HG03175 (cell line): ENCODE results near the gene ZNF774.
"Not testable (repeated sequence)": the region's sequence is repeated elsewhere in the genome, so short reads cannot be mapped to it uniquely, and the experiment has no call there.

Experiments
- ATAC-seq: cut with Tn5 transposase; IDR thresholded peaks from one replicate; pipeline ENCODE4 v1.9.1; 2021; ENCODE audit warnings: mild to moderate bottlenecking, moderate library complexity; ENCODE audit not compliant: unreplicated experiment

The ZNF774 gene

GRCh38 chr15:90388462-90389380 is 36.6 kb downstream of the ZNF774 start:
- peak; percentile 43 for ATAC-seq

- no peak for ATAC-seq
These were observed 37.4 kb downstream of the ZNF774 start for GRCh38 chr15:90389513-90389912.

DNA sequence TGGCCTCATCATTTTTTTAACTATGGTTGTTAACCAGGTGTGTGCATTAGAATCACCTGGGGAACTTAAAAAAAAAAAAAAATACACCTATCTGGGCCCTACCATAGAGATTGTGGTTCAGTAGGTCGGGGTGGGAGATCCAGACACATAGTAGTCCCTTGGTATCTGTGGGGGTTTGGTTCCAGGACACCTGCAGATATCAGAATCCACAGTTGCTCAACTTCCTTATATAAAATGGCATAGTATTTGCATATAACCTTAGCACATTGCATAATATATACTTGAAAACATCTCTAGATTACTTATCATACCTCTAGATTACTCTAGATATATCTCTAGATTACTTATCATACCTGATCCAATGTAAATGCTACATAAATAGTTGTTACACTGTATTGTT is 41.0 kb downstream of the ZNF774 start:
- ATAC-seq, result no peak

DNA sequence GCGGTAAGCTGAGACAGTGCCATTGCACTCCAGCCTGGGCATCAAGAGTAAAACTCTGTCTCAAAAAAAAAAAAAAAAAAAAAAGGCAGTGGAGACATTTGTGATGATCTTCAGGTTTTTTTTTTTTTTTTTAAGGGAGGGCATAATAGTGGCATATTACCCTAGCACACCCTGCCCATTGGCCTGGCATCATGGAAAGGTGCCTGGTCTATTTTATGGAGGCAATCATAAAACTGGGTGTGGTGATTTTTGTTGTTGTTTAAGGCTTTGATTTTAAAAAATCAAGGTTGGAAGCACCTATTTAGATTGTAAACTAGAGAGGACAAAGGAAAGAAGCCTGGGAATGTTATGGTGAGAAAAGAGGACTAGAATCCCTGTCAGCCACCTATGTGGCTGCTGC is 42.0 kb downstream of the ZNF774 start:
- no peak for ATAC-seq

DNA sequence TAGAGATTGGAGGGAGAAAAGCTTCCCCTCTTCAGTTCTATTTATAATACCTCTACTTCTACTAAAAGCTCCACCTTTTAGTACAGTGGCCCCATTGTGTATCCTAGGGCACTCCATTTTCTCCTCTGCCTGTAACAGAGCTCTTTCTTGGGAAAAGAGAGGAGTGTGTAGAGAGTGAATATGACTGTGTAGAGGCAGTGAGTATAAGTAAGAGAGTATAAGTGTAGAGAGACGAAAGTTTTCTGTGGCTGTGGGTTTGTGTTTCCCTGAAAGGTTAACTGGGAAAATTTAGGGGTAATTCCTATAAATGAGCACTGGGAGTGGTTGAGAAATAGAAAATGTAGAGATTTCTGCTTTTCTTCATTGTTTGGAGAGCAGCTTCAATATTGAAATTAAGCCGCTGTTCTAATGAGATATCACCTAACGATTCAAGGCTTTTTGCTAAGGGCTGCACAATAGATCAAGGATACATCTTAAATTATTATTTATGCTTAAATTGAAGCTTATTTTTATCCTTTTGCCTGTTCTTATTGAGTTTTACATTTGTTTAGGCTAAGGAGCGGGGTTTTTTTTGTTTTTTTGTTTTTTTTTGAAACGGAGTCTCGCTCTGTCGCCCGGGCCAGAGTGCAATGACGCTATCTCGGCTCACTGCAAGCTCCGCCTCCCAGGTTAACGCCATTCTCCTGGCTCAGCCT is 42.8 kb downstream of the ZNF774 start:
- no peak for ATAC-seq

- ATAC-seq, result no peak
These were observed 44.2 kb downstream of the ZNF774 start for GRCh38 chr15:90396321-90396720.

- no peak for ATAC-seq
These were observed 48.1 kb downstream of the ZNF774 start for GRCh38 chr15:90400005-90400758.

GRCh38 chr15:90400759-90401314 is 48.8 kb downstream of the ZNF774 start:
- ATAC-seq, result peak; percentile 100

GRCh38 chr15:90401495-90401894 is 49.4 kb downstream of the ZNF774 start:
- no peak for ATAC-seq

- no peak for ATAC-seq
These were observed 50.1 kb downstream of the ZNF774 start for GRCh38 chr15:90402223-90402622.

DNA sequence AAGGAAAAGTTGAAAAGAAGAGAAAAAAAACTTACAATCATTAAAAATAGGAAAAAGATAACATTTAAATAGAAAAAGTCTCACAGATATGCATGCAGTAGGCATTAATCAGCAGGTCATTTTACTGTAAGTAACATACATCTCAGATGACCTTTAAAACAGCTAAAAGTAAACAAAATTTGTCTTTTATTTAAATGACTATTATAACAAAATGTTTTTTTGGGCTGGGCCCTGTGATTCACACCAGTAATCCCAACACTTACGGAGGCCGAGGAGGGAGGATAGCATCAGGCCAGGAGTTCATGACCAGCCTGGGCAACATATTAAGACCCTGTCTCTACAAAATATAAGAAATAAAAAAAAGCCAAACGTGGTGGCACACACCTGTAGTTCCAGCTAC is 50.7 kb downstream of the ZNF774 start:
- no peak for ATAC-seq

DNA sequence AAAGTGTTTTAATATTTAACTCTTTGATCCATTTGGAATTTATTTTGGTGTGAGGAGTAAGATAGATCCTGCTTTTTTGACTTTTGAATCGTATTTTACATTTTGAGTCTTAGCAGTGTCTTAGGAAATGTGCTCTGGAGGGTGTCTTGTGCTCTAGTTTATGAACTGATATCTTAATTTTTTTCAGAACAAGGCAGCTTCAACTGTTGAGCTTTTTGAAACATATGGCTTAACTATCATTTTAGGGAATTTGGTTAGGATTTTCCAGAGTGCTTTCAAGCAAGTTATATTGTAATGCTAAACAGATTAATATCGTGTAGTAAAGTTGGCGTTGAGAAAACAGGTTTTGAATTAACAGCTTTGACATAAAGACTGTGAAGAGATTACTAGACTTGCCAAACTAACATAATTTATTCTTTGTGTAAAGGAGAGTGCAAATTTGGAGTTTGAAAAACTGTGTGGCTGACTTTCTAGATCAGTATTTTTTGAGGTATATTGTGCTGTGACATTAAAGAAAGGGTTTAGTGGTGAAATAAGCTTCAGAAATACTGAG is 53.0 kb downstream of the ZNF774 start:
- ATAC-seq, result no peak

DNA sequence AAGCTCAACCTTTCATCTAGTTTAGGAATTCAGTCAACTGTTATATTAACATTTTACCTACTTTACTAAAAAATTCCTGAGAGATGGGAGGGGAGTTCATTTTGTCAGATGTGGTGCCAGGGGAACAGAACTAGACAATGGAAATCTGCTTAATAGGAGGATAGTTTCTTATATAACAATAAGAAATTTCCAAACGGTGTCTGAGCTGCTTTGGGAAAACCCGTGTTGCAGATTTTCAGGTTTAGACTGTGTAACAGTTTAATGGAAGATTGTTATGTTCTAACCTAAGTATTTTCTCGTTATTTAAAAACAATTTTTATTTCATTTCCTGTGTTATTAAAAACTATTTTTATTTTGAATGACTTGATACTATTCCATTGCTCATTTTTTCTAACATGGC is 55.3 kb downstream of the ZNF774 start:
- ATAC-seq, result no peak

DNA sequence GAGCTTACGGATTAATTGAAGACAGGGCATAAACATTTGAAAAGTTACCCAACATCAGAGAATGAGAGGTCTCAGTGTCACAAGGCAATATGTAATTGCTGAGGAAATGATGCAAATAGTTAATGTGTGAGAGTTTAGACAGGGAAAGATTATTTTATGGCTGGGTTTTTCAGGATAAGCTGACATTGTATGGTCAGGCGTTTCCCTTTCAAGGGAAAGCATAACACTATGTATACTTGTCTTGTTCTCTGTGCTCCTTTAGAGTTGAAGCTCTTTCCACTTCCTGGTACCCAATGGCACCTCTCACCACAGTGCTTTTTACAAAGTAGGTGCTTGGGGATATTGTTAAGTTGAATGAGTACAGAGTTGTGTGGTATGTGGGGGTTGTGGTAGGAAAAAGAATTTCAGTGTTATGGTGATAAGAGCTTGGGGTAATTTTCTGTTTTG is 55.8 kb downstream of the ZNF774 start:
- ATAC-seq, result peak; percentile 46

DNA sequence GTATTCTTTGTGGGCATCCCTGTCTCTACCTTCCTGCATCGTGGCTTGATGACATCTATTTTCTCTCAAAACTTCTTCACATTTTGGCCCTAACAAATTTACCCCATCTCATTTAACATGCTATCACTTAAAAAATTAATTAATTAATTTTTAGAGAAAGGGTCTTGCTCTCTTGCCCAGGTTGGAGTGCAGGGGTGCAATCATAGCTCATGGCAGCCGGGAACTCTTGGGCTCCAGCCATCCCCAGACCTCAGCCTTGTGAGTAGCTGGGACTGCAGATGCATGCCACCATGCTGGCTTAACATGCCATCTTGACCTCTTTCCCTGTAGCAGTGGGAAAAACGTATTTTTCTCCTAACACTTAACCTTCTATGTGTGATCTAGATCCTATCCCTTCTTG is 56.6 kb downstream of the ZNF774 start:
- no peak for ATAC-seq

DNA sequence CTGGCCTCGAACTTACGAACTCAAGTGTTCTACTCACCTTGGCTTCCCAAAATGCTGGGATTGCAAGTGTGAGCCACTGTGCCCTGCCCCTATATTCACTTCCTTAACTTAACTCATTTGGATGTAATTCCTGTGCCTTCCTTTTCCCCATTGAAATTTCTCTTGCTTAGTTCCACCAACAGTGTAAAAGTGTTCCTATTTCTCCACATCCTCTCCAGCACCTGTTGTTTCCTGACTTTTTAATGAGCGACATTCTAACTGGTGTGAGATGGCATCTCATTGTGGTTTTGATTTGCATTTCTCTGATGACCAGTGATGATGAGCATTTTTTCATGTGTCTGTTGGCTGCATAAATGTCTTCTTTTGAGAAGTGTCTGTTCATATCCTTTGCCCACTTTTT is 57.5 kb downstream of the ZNF774 start:
- not testable (repeated sequence) for ATAC-seq

GRCh38 chr15:90410316-90410715 is 58.2 kb downstream of the ZNF774 start:
- not testable (repeated sequence) for ATAC-seq

GRCh38 chr15:90411176-90411575 is 59.1 kb downstream of the ZNF774 start:
- no peak for ATAC-seq
